Loucy (cell line): ENCODE measurements around the gene ACAD11.

Experiments
- EZH2phosphoT487 ChIP-seq: fragments of 200-600 bp; IDR thresholded peaks from 2 replicates; pipeline ENCODE4 v1.6.1; 2018; ENCODE audit warnings: antibody characterized with exemption, mild to moderate bottlenecking, moderate library complexity, borderline replicate concordance
- TF ChIP-seq, protein P1 (sequence below): fragments of 200-600 bp; sonication (generic); conservative IDR thresholded peaks from 2 replicates; pipeline ENCODE4 v1.5.1; 2014; ENCODE audit warnings: mild to moderate bottlenecking, antibody characterized with exemption, low read length

DNA sequence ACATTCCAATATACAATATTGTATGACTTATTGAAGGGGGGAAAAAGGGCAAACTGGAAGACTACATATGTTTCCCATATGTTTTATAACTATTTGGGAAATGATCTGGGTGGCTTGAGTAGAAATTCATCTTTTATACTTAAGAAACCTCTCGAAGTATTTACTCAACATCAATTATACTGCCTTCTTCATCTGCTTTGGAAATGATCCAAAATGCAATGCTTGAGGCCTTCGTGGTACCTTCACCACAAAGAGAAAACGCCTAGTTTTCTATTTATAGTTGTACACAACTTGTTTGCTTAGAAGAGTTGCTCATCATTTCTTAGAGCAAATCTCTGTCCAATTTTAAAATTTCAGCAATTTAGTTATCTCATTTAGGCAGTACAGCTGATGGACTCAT, 43.7 kb downstream of the ACAD11 start:
- TF ChIP-seq, protein P1, sequence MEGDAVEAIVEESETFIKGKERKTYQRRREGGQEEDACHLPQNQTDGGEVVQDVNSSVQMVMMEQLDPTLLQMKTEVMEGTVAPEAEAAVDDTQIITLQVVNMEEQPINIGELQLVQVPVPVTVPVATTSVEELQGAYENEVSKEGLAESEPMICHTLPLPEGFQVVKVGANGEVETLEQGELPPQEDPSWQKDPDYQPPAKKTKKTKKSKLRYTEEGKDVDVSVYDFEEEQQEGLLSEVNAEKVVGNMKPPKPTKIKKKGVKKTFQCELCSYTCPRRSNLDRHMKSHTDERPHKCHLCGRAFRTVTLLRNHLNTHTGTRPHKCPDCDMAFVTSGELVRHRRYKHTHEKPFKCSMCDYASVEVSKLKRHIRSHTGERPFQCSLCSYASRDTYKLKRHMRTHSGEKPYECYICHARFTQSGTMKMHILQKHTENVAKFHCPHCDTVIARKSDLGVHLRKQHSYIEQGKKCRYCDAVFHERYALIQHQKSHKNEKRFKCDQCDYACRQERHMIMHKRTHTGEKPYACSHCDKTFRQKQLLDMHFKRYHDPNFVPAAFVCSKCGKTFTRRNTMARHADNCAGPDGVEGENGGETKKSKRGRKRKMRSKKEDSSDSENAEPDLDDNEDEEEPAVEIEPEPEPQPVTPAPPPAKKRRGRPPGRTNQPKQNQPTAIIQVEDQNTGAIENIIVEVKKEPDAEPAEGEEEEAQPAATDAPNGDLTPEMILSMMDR: no peak
- no peak for TF ChIP-seq EZH2phosphoT487
